Islet precursor cell (in vitro differentiated cells): ENCODE results near the gene BMAL1.
"Not testable (repeated sequence)": the region's sequence is repeated elsewhere in the genome, so short reads cannot be mapped to it uniquely, and the experiment has no call there.

ENCODE experiments used
- DNase-seq: peaks from one replicate; pipeline ENCODE4 v3.0.0-alpha.2; 2018

Gene BMAL1

GRCh38 chr11:13277768-13278608, at the start of gene BMAL1:
Gene BMAL1 (plus strand): TSS chr11:13277790. CDS start chr11:13354309, 76,519 bp downstream.
- no peak for DNase-seq

- DNase-seq = no peak
Measured at GRCh38 chr11:13228572-13228971, 49.0 kb upstream of the BMAL1 start.

- DNase-seq = no peak
Measured at GRCh38 chr11:13229136-13229535, 48.5 kb upstream of the BMAL1 start.

- DNase-seq = no peak
Measured at GRCh38 chr11:13229711-13230318, 47.8 kb upstream of the BMAL1 start.

GRCh38 chr11:13233173-13233745, 44.3 kb upstream of the BMAL1 start:
- no peak for DNase-seq

DNA sequence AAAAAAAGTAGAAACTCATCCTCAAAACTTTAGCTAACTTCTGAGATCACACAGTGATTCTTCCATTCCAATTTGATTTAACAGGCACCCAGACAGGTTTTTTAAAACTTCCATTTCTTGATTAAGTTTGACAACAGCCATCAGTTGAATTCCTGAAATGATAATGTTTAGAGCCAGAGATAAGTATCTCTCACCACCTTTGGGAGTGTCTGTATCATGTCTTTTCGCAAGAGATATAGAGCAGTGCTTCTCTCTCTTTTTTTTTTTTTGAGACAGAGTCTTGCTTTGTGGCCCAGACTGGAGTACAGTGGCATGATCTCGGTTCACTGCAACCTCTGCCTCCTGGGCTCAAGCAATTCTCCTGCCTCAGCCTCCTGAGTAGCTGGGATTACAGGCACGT, 41.7 kb upstream of the BMAL1 start:
- no peak for DNase-seq

GRCh38 chr11:13236626-13237025, 41.0 kb upstream of the BMAL1 start:
- DNase-seq = no peak

DNA sequence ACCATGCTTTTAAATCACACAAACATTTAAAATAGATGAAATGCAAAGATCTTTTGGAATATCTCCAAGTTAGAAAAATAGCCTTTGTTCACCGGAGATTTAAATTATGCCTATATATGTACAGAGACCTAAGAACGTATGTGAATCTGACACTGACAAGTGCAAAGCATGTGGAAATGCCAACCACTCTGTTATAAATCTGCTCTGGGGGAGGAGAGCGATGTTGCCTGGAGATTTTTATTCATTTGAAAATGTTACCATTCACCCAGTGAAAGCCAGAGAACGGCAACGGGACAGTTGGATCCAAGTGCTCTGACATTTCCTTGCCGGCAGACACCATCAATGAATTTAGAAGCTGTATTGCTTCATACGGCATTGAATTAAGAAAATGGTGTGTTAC, 39.8 kb upstream of the BMAL1 start:
- DNase-seq = no peak

- DNase-seq = peak; percentile 69
Measured at GRCh38 chr11:13238879-13239514, 38.6 kb upstream of the BMAL1 start.

DNA sequence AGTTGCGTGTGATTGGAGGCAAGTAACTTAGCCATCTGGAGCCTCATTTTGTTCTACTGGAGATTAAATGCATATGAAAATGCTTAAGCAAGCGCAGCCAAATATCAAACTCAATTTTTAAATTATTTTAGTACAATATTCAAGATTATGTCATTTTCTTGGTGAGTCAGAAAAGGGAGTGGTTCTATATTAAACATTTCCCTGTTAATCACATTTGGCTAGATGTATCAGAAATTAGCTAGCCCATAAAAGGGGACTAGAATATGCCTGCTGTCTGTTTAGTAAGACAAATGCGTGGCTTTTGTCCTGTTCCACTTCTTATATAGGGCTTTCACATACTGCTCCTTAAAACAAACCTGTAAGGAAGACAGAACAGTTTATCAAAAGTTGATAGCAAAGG, 35.0 kb upstream of the BMAL1 start:
- peak; percentile 3 for DNase-seq

- no peak for DNase-seq
Measured at GRCh38 chr11:13247606-13248296, 29.8 kb upstream of the BMAL1 start.

GRCh38 chr11:13249177-13249576, 28.4 kb upstream of the BMAL1 start:
- no peak for DNase-seq

- no peak for DNase-seq
Measured at GRCh38 chr11:13249992-13250391, 27.6 kb upstream of the BMAL1 start.

DNA sequence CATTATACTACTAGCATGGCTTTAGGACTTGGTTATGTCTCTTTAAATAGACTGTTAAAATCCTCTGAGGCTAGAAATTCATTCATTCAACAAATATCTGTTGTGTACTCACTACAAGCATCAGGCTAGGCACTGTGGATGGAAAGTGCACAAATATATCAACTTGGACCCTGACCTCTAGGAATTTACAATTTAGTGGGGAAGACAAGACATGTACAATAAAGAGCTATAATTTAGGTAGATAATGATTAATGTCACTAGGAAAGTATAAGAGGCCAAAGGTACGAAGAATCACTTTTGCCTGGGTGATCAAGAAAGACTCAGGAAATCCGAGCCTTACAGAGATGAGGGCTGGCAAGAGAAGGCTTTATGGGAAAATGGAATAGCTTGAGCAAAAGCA, 25.6 kb upstream of the BMAL1 start:
- DNase-seq = no peak

DNA sequence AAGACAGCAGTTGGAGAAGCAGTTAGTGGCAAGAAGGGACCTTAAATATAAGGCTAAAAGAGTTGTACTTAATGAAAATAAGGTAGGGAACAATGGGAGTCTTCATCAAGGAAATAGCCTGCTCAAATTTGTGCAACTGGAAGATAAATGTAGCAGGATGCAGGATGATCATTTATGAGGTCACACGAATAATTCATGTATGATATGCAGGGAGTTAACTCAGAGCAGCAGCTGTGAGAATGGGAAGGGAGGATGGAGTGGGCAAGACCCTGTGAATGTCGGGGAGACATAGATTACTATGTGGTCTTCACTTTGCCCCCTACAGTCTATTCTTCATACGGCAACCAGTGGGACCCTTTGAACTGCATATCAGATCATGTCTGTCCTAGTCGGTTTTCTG, 25.2 kb upstream of the BMAL1 start:
- no peak for DNase-seq

GRCh38 chr11:13256216-13256615, 21.4 kb upstream of the BMAL1 start:
- no peak for DNase-seq

- not testable (repeated sequence) for DNase-seq
Measured at GRCh38 chr11:13258061-13258460, 19.5 kb upstream of the BMAL1 start.

GRCh38 chr11:13258855-13259254, 18.7 kb upstream of the BMAL1 start:
- no peak for DNase-seq

DNA sequence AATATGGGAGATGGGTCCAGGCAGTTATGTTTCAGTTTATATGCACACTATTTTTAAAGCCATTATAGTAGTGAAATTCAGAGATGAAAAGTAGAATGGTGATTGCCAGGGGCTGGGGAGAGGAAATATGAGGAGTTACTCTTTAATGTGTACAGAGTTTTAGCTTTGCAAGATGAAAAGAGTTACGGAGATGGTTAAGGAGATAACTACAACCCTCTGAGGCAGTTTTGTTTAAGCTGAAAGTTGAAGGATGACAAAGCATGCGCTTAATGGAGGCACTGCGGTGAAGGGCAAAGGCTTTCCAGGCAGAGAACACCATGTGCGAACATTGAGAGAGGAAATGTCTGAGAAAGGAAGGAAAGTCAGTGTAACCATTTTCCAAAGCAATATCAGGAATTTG, 18.2 kb upstream of the BMAL1 start:
- DNase-seq = no peak

DNA sequence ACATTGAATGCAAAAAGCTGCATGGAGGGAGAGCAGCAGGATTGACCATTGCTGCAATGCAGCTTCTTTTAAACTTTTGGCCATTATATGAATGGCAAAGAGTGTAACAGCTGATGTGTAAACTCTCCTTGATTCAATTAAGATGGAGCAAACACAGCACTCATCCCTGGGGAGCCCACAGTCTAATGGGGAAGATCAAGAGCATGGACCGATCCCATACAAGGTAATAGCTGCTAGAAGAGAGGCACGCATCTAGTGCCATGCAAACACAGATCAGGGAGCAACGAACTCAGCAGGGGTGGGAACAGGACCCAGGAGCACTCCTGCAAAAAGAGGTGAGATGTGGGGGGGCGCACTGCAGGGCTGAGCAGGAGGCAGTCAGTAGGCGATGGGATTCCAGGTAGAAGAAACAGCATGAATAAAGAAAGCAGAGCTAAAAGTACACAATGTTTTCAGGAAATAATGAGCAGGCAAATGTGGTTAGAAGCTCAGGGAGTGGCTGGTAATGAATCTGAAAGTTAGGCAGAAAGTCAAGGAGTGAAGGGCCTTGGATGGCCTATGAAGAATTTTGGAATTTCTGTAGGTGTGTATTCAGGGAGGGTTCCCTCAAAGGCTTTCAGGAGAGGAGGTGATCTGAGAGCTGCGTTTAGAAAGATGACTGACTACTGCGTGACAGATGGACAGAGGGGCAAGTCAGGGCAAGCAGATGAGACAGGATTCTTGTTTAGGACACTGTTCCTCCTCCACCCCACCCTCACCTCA, 17.2 kb upstream of the BMAL1 start:
- no peak for DNase-seq

GRCh38 chr11:13260963-13261588, 16.5 kb upstream of the BMAL1 start:
- no peak for DNase-seq

GRCh38 chr11:13261591-13262061, 16.0 kb upstream of the BMAL1 start:
- peak; percentile 93 for DNase-seq
